ENCODE data around the gene DEDD2.

DNA sequence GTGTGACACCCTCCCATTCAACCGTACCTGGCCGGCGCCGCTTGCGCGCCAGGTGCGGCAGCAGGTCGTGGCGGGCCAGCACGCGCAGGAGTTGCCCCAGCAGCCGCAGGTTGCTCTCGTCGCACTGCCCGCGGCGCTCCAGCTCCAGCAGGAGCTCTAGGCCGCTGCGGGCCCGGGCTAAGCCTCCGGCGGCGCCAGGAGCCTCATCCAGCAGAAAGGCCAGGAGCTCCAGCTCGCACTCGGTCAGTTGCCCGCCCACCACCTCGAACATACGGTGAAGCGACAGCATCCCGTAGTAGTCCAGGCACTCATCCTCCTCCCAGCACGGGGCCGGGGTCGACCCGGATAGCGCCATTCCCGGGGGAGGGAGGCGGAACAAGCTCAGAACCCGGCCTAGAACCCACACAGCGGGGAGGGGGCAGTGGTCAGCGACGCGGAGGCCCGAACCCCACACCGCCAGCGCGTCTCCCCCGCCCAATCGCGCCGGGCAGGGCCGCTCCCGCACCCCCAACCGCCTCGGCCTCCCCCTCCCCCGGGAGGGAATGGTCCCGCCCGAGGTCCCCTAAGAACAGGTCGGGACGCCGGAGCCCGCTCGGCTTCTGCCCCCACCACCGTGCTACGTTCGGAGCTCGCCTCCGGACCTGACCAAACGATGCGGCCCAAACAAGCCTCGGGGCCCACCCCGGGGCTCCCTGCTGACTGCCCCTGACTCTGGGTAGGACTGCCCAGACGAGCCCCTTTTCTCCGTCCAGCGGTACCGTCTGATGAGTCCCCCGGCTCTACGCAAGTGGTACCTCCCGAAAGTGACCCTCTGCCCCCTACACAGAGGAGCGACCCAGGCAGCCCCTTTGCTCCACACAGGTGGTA lies 591 bp downstream of the DEDD2 start:
- TF ChIP-seq, protein P1, sequence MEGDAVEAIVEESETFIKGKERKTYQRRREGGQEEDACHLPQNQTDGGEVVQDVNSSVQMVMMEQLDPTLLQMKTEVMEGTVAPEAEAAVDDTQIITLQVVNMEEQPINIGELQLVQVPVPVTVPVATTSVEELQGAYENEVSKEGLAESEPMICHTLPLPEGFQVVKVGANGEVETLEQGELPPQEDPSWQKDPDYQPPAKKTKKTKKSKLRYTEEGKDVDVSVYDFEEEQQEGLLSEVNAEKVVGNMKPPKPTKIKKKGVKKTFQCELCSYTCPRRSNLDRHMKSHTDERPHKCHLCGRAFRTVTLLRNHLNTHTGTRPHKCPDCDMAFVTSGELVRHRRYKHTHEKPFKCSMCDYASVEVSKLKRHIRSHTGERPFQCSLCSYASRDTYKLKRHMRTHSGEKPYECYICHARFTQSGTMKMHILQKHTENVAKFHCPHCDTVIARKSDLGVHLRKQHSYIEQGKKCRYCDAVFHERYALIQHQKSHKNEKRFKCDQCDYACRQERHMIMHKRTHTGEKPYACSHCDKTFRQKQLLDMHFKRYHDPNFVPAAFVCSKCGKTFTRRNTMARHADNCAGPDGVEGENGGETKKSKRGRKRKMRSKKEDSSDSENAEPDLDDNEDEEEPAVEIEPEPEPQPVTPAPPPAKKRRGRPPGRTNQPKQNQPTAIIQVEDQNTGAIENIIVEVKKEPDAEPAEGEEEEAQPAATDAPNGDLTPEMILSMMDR (IDR thresholded peaks at IDR 0.05; ENCODE audit: low read depth, low read length): no peak
- TF ChIP-seq MYC (IDR thresholded peaks at IDR 0.05; ENCODE audit: low read depth, low read length) (no peak), POLR2A (IDR thresholded peaks at IDR 0.05; ENCODE audit: extremely low read depth, insufficient read length) (no peak)

Data from NB4 (cell line).